Fibroblast of mammary gland (primary cell): ENCODE data around the gene SLCO2B1.

Experiments
- DNase-seq: peaks from one replicate; pipeline ENCODE4 v3.0.0-alpha.2; 2010; ENCODE audit warnings: low read depth
- H3K4me3 ChIP-seq: 2 replicates; pipeline ENCODE4 v1.5.1; 2011; ENCODE audit warnings: low read depth, mild to moderate bottlenecking, low read length, moderate library complexity; ENCODE audit not compliant: control insufficient read depth
- CTCF ChIP-seq: conservative IDR thresholded peaks from 2 replicates; pipeline ENCODE4 v1.5.1; 2011; ENCODE audit warnings: low read depth, low read length, inconsistent platforms; ENCODE audit not compliant: control insufficient read depth, insufficient read depth

The SLCO2B1 gene

GRCh38 chr11:75112200-75112599 is 38.7 kb upstream of the SLCO2B1 start:
- H3K4me3 ChIP-seq = no peak overlapping the region
- no peak for DNase-seq
- no peak for TF ChIP-seq CTCF

- no peak overlapping the region for H3K4me3 ChIP-seq
- no peak for TF ChIP-seq CTCF
- DNase-seq = no peak
Measured at GRCh38 chr11:75113030-75113429, 37.9 kb upstream of the SLCO2B1 start.

GRCh38 chr11:75114465-75114864 is 36.4 kb upstream of the SLCO2B1 start:
- H3K4me3 ChIP-seq = no peak overlapping the region
- no peak for DNase-seq
- TF ChIP-seq CTCF = no peak

GRCh38 chr11:75118577-75118976 is 32.3 kb upstream of the SLCO2B1 start:
- H3K4me3 ChIP-seq = no peak overlapping the region
- TF ChIP-seq CTCF = no peak
- DNase-seq = no peak

GRCh38 chr11:75126564-75126963 is 24.3 kb upstream of the SLCO2B1 start:
- DNase-seq = no peak
- TF ChIP-seq CTCF = no peak
- no peak overlapping the region for H3K4me3 ChIP-seq

- no peak overlapping the region for H3K4me3 ChIP-seq
- DNase-seq = no peak
- TF ChIP-seq CTCF = no peak
Measured at GRCh38 chr11:75132080-75132479, 18.8 kb upstream of the SLCO2B1 start.

- no peak for TF ChIP-seq CTCF
- H3K4me3 ChIP-seq = no peak overlapping the region
- DNase-seq = no peak
Measured at GRCh38 chr11:75133976-75134375, 16.9 kb upstream of the SLCO2B1 start.
